GM12892 (cell line): ENCODE measurements around the gene CTAG1B.

Experiments
- POLR2A ChIP-seq: IDR thresholded peaks from 2 replicates; pipeline ENCODE4 v1.6.1; 2011; ENCODE audit warnings: low read depth, low read length, control low read depth
- POLR2AphosphoS5 ChIP-seq: IDR thresholded peaks from 2 replicates; pipeline ENCODE4 v1.6.1; 2011; ENCODE audit warnings: low read depth, low read length, control low read depth
- TAF1 ChIP-seq: IDR thresholded peaks from 2 replicates; pipeline ENCODE4 v1.6.1; 2011; ENCODE audit warnings: low read depth, mild to moderate bottlenecking, control low read depth, low read length, borderline replicate concordance

DNA sequence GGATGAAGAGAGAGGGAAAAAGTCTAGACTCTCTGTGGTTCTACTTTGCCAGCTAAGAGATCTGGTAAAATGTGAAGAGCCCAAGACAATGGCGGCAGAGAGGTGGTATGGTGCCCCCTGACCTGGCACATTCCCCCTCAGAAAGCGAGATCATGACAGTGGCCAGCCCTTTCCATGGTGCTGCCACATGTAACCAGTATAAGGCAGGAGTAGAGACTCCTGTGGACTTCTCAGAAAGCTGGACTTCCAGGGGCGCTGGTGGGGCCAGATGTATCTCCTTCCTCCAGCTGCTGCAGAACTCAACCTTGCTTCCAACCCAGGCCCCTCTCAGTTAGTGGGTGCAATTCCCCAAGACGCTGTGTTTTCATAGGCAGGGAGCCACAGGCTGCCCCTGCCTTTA lies 24.6 kb downstream of the CTAG1B start:
- no peak for TF ChIP-seq POLR2A
- TF ChIP-seq POLR2AphosphoS5 = no peak
- no peak for TF ChIP-seq TAF1
